CD4-positive, alpha-beta T cell treated with Interleukin-4 for 1 hour (primary cell): Measurements from ENCODE around the gene POU5F1.
"Not testable (repeated sequence)": the region's sequence is repeated elsewhere in the genome, so short reads cannot be mapped to it uniquely, and the experiment has no call there.

Experiments used
- DNase-seq, 2 donors: peaks; one replicate each; pipeline ENCODE4 v3.0.0-alpha.2; 2020 to 2022

The POU5F1 gene

DNA sequence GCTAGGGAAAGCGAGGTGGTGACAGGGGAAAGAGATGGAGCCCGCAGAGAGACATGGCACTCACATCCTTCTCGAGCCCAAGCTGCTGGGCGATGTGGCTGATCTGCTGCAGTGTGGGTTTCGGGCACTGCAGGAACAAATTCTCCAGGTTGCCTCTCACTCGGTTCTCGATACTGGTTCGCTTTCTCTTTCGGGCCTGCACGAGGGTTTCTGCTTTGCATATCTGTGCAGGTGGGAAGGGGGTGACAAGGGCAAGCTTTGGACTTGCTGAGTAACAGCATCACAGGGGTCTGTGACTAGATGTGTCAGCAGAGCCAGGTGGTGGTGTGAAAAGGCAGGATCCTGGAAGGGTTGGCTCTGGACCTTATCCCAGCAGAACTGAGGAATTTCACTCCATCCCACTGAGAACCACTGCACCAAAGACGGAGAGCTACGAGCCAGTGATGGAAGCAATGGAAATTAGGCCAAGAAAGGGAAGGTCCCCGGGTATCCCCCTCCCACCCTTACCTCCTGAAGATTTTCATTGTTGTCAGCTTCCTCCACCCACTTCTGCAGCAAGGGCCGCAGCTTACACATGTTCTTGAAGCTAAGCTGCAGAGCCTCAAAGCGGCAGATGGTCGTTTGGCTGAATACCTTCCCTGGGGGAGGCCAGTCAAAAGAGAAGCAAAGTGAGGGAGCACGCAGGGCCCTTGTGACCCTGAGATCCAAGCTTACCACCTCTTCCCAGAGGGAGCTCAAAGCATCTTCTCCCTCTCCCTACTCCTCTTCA, 5.2 kb downstream of the POU5F1 start:
- DNase-seq: not testable (repeated sequence)

DNA sequence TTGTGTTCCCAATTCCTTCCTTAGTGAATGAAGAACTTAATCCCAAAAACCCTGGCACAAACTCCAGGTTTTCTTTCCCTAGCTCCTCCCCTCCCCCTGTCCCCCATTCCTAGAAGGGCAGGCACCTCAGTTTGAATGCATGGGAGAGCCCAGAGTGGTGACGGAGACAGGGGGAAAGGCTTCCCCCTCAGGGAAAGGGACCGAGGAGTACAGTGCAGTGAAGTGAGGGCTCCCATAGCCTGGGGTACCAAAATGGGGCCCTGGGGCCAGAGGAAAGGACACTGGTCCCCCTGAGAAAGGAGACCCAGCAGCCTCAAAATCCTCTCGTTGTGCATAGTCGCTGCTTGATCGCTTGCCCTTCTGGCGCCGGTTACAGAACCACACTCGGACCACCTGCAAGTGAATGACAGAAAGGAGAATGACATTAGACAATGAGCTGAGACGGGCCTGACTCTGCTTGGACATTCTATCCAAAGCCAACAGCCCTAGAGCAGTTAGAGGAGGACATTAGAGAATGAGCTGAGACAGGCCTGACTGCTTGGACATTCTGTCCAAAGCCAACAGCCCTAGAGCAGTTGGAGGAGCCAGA, 5.9 kb downstream of the POU5F1 start:
- not testable (repeated sequence) for DNase-seq

DNA sequence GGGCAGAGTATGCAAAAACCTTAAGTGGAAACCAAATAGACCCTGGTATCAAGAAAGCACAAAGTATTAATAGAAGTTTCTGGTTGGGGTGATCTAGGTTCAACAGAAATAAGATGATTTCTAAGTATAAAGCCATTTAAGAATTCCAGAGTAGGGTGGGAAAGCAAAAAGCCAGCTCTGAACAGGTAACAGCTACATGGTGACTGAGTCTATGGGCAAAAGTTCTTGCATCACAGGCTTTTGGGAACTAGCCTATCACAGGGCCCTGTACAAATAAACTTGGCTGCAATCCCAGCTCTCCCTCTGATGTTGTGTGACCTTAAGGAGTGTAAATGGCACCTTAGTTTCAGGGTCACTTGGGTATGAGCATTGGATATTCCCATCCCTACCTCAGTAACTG, 6.6 kb downstream of the POU5F1 start:
- DNase-seq: no peak

DNA sequence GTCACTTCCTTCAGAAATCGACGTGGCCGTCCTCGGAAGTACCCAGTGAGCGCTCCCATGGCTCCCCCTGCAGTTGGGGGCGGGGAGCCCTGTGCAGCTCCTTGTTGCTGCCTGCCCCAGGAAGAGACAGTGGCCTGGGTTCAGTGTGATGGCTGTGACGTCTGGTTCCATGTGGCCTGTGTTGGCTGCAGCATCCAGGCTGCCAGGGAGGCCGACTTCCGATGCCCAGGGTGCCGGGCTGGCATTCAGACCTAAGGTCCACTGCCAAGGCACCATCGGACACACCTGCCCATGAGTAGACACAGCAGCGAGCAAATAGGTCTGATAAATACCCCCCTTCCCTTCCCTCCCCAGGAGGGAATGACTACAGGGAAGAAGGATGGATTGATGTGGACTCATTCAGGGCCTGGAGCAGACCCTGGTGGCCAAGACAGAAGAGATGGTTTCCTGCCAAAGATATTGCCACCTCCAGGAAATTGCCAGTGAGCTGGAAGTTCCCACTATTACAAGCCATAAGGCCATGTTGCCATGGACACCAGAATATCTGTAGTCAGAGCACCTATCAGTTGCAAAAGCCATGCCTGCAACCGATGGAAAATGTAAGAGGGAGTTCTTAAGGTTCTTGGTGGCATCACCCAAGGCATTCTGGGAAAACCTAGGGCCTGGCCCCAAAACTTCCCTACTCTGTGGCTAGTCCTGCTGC, 7.9 kb downstream of the POU5F1 start:
- DNase-seq: no peak

DNA sequence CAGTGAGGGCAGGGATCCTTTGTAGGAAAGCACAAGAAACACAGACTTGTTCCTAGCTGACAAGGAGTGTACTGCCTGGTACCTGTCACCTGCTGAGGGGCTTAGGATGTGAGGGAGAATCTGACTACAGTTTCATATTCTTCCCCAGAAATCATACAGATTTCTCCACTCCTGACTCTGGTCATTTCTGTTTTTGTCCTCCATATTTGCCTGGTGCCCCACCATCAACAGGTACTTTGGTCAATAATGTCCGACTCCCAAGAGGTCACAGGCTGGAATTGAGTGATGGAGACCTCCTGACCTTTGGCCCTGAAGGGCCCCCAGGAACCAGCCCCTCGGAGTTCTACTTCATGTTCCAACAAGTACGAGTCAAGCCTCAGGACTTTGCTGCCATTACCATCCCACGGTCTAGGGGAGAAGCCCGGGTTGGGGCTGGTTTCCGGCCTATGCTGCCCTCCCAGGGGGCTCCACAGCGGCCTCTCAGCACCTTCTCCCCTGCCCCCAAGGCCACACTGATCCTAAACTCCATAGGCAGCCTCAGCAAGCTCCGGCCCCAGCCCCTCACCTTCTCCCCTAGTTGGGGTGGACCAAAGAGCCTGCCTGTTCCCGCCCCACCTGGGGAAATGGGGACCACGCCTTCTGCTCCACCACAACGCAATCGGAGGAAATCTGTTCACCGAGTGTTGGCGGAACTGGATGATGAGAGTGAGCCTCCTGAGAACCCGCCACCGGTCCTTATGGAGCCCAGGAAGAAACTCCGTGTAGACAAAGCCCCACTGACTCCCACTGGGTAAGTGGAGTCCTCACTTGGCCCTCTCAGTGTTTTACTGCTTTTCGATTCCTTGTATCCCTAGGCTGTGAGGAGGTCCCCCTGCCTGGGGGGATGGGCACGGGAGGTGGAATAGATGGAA, 9.0 kb downstream of the POU5F1 start:
- DNase-seq: no peak

DNA sequence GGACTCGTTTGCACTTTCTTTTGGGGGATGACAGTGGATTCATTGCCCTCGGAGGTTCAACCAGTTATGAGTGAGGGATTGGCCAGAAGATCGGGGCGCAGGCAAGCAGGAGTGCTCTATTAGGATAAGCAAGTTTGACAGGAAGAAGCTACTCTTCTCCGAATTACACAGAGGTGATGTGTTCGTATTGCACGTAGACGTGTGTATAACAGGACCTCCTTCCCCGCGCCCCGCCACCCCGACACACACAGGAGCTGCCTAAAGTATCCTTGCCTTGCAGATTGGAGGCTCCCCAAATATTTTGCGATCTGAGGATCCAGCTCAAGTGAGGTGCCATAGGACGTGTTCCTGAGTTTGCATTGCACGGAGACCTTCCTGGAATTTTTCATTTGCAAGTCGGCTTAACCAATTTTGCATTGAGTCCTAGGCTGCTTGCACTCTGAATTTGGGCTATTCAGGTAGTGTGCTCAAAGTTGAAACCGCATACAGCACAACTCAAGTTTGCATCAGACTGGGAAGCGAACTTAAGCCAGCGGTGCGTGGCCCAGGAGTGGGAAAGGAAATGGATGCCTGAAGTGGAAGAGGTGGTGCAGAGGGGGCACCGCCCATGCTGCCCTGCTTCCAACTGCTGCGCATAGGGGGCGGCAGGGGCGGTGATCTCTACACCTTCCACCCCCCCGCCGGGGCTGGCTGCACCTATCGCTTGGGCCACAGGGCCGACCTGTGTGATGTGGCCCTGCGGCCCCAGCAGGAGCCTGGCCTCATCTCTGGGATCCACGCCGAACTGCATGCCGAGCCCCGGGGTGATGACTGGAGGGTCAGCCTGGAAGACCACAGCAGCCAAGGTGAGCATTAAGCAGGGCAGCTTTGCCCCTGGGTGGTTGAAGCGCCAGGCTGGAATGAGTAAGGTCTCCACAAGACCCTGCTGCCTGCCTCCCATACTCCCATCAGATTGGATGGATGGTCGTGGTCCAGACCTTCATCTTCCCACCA, 11.3 kb downstream of the POU5F1 start:
- no peak for DNase-seq

DNA sequence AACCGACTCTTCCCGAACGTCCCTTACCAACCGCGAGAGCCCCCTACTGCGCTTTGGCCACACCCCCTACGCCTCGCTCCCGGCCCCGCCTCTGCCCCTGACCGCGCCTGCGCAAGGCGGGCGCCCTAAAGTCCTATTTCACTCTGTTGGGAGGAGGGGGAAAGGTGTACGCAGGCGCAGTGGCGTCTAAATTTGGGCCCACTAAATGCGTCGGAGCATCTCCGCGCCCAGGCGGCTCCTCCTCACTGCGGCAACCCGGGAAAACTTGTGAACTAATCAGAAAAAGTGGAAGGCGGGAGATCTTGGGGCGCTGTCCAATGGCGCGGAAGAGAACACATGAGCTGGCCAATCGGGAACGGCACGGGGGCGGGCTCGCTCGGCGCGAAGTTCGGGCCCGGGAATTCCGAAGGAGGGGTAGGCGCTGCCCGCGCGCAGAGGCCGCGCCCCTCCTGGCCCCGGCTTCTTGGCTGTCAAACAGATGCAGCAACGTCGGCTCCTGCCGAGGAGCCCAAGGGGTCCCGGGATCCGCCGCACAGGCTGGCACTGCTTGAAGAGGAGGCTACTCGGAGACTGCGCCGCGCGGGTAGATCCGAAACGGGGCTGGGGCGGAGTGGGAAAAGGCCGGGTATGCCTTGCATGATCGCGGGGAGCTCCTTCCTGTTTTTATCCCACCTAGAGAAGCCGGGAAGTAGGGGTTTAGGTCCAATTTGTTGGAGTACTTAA, 12.2 kb downstream of the POU5F1 start, which contains the start of gene TCF19:
Gene TCF19 (plus strand): TSS at position 450 of the 723 bp plus-strand sequence. CDS start 881 bp downstream, outside the sequence.
- peak; percentile 99 for DNase-seq

DNA sequence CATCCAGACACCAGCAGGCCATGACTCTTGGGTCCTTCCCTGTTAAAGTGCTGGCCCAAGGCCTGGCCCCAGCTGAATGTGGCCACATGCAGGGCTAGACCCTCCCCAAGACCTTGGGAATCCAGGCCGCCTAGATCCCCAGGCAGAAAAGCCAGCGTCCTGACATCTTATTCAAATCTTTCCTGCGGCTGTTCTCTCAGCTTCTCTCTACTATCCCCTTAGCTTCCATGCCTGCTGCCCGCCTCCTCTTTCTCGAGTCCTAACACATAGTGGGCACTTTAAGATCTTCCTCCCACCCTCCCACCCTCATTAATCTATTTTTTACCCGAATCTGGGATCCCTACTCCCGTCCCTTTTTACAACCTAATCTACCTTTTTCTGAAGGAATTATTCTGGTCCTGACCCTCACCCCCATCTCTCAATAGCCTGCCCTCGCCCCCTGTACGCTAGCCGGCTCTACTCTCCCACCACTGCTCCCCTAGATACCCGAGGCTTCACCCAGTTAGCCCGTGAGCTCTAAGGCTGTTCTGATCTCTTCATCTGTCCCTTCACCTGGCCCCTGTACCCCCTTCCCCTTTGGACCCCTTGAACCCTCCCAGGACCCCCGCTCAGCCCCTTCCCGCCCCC, 12.9 kb downstream of the POU5F1 start, which contains the start of gene CCHCR1:
Gene CCHCR1 (minus strand): TSS at position 290 of the 627 bp plus-strand sequence. CDS start 202 bp downstream, at position 88.
- DNase-seq: no peak

DNA sequence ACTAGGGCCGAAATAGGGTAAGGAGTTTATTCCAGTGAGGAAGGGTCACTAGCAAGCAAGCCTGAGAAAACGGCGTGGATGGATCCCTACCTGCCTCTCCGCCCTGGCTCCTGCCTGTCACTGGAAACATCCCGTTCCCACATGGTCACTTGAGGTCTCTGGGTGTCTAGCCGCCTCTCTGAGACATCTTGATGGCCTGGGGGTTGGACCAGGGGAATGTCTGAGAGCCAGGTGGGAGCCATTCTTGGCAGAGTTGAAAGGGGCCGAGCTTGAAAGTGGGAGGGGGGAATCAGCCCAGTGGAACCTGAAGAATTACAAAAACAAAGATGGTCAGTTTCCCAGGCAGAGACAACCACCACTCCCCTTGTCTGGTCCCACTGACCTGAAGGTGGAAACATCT, 13.8 kb downstream of the POU5F1 start:
- DNase-seq: no peak

DNA sequence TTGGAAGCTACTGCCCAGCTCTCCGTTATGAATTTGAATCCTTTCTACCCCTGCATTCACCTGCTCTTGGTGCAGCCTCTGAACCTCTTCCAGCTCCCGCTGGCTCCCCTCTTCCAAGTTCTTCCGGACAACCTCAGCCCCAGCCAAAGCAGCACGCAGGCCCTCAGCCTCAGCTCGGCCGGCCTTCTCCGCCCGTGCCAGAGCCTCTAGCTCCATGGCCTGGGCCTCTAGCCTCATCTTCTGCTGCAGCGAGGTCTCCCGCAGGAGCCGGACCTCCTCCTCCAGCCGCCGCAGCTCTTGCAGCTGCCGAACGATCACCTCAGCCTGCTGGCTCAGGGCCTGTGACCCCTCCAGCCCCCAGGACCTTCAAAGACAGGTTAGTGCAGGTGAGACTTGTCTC, 16.0 kb downstream of the POU5F1 start:
- DNase-seq: no peak

DNA sequence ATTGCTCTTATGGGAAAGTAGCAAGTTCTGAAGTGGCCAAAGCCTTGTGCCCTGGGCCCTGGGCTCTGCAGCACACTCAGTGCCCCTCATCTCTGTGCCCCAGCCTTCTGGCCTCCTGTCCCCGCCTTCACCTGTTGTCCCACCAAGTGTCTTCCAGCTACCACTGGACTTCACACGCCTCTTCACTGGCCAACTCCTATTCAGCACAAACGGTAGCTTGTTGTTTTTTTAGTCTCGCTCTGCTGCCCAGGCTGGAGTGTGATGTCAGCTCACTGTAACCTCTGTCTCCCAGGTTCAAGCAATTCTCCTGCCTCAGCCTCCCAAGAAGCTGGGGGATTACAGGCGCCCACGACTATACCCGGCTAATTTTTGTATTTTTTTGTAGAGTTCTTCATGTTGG, 17.7 kb downstream of the POU5F1 start:
- DNase-seq: no peak

DNA sequence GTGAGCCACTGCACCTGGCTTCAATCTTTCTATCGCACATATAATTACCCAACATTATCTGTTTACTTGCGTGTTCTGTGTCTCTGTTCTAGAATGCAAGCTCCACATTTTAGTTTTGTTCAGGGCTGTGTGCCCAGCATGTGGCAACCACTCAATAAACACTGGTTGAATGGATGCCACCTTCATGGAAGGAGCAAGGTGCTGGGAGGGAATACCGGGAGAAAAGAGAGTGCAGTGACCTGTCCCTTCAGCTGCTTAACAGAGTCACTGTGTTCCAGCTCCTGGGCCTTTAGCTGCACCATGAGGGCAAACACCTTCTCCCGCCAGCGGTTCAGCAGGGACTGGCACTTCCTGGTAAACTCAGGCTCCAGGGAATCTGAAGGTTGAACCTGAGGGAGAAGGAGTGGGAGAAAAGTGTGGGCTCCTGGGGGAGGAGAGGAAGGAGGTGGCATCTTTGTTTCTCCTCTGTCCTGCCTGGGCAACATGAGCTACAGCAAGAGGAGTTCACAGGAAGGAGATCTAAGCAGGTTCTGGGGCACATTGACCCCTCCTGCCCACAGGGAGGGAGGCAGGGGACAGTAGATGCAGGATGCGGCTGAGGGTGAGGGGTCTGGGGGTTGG, 20.5 kb downstream of the POU5F1 start:
- DNase-seq: no peak

DNA sequence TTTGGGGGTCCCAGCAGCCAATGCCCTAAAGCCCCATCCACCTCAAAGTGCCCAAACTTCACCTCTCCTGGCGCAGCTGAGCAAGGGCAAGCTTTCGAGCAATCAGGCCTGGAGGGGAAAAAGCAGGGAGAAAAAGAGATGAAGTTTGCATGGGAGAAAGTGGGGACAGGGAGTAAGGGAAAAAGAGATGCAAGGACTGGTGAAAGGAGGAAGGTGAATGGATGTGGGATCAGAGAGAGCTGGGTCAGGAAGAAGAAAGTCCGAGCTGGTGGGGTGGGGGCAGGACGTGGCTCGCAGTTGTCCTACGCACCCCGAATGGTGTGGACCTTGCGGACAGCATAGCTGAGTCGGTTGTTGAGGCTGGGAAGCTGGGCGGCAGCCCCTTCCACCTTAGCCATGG, 25.1 kb downstream of the POU5F1 start:
- DNase-seq: no peak

DNA sequence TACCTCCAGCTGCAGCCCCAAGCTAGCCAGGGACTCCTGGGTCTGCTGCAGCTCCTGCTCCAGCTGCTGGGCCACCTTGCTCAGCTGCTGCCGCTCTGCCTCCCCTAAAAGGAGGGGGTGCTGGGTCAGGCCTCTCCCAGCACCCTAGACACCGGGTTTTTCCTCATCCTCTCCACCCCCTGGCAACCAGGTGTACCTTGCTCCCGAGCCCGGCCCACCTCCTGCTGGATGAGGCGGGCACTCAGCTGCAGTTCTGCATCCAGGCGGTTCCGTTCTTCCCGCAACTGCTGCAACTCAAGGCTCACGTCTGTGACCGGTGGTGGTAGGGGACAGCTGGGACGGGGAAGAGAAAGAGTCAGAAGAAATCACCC, 25.5 kb downstream of the POU5F1 start:
- no peak for DNase-seq

DNA sequence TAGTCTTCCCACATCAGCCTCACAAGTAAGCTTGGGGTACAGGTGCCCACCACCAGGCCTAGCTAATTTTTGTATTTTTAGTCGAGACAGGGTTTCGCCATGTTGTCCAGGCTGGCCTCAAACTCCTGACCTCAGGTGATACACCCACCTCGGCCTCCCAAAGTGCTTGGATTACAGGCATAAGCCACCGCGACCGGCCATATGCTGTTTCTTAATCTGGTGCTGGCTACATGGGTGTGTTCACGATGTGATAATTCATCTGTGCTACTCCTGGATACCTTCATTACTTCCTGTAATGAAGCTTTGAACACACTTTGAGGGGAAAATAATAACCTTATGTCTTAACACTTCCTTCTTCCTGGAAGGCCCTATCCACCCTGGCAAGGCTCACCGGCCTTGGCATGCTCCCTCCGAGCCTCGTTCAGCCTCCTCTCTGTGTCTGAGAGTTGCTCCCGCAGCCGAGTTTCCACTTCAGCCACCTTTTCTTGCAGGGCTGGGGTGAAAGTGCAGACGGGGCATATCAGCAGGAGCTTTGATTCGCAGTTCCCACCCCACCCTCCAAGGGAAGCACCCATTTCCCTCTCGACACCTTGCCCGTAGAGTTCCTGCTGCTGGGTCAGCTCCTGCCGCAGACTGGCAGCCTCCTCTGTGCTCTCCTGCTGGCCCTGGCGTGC, 26.0 kb downstream of the POU5F1 start:
- DNase-seq: no peak

DNA sequence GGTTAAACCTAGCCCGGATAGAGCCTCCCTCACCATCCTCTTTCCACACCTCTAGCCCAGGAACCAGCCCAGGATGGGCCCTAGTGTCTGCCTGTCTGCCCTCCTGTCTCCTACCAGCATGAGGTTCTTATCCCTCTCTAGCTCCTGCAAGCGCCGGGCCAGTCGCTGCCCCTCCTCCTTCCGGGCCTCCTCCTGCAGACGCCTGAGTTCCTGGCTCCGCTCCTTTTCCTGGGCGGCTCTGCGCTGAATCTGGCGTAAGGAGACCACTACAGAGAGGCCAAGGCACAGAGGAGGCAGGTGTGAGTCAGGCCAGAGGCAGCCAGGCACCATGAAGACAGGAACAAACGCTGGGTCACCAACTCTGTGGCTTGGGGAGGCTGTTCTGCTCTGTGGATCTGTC, 27.3 kb downstream of the POU5F1 start:
- DNase-seq: no peak

DNA sequence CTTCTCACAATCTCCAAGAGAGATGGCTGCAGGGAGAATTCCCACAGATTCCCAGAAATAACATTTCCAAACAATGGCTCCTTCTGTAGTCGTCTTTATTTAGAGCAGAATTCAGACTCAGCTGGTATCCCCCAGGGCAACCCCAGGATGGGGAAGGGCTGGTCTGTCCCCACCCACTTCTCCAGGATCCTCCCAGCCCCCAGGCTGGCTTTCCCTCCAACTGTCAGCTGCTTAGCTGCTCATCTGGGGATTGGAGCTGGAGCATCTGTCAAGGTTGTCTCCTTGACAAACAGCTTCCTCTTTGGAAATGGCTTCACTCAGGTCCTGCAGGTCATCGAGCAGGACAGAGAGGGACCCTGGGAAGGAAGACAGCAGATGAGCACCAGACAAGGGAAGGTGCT, 28.1 kb downstream of the POU5F1 start:
- DNase-seq: no peak

DNA sequence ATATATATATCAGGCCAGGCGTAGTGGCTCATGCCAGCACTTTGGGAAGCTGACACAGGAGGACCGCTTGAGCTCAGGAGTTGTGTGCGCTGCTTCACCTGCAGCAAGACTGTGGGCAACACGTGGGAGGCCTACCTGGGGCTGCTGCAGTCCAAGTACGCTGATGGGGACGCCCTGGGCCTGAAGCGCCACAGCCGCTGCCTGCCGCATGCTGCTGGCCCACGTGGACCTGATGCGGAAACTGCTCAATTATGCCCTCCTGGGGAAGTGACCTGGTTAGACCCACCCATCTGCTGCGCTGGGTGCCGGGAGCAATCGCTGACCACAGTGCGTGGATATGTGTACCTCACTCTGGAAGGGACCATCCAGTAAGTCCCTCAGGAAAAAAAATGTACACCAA, 29.8 kb downstream of the POU5F1 start:
- DNase-seq: no peak

DNA sequence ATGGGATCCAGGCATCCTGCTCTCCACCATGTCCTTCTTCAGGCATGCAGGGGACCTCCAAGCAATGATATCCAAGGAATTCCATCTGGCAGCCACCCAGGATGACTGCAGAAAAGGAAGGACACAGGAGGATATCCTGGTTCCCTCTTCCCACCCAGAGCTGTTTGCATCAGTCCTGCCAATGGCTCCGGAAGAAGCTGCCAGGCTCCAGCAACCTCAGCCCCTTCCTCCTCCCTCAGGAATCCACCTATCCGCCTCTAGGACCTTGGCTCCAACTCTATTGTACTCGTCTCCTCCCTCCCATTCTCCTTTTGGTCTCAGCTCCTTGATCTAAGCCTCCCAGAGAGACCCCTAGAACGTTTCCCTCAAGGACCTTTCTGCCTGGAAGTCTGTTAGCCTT, 30.9 kb downstream of the POU5F1 start:
- DNase-seq: no peak
